Endothelial cell of umbilical vein (primary cell): ENCODE measurements around the gene LCP1. TPM values are rescaled to one million over a fixed set of nuclear protein-coding genes. Genes with fewer than 3 reads are reported as not detected.

Source experiments
- BruUV-seq: library from RNA; stranded (reverse); fragments of 400-500 nt; replicated peaks from 2 replicates; lab custom pipeline; 2021; lab: Mats Ljungman, UMichigan
- CTCF ChIA-PET: fragments of 300-600, 350-600 bp; sonication (Branson Sonifier 250); formaldehyde crosslinking; loops from one replicate; lab custom pipeline; 2021; ENCODE audit warnings: antibody characterized with exemption, inconsistent platforms; lab: Charles Lee
- POLR2A ChIA-PET: fragments of 300-600, 350-600 bp; sonication (Branson Sonifier 250); formaldehyde crosslinking; loops from one replicate; lab custom pipeline; 2021; ENCODE audit warnings: antibody characterized with exemption, inconsistent platforms; lab: Charles Lee
- DNase-seq: peaks from one replicate; pipeline ENCODE4 v3.0.0-alpha.2; 2011; ENCODE audit warnings: low read depth, low spot score
- FAIRE-seq: peaks from 2 replicates; lab custom pipeline; 2011; peaks lifted over from hg19 to GRCh38; lab: Jason Lieb, UNC
- H2AFZ ChIP-seq: 2 replicates; pipeline ENCODE4 v1.6.0; 2012; ENCODE audit warnings: low read depth, low read length, control low read depth, inconsistent platforms
- H3K27ac ChIP-seq: 2 replicates; pipeline ENCODE4 v1.5.1; 2011; ENCODE audit warnings: low read depth, mild to moderate bottlenecking, control low read depth, low read length, moderate library complexity; ENCODE audit not compliant: insufficient read depth
- H3K27me3 ChIP-seq, 2 experiments: 2 replicates each; pipeline versions ENCODE4 v1.6.0 to v1.6.1; 2011; ENCODE audit warnings: low read length in 2 of 2, mixed read lengths in 1 of 2; ENCODE audit not compliant: control insufficient read depth in 2 of 2, insufficient read depth in 2 of 2
- H3K36me3 ChIP-seq, 2 experiments: 2 replicates in 1 of 2; 3 replicates in 1 of 2; pipeline ENCODE4 v1.5.1; 2011; ENCODE audit warnings: low read length in 2 of 2, mild to moderate bottlenecking in 1 of 2, moderate library complexity in 1 of 2; ENCODE audit not compliant: control insufficient read depth in 2 of 2, insufficient read depth in 2 of 2; ENCODE audit errors: extremely low read depth in 1 of 2
- H3K4me1 ChIP-seq: 3 replicates; pipeline ENCODE4 v1.5.1; 2011; ENCODE audit warnings: mild to moderate bottlenecking, low read length; ENCODE audit not compliant: control insufficient read depth, insufficient read depth; ENCODE audit errors: extremely low read depth
- H3K4me2 ChIP-seq: 2 replicates; pipeline ENCODE4 v1.6.1; 2011; ENCODE audit warnings: low read length, control low read depth, mixed read lengths; ENCODE audit not compliant: insufficient read depth
- H3K4me3 ChIP-seq, 3 experiments: fragments of 200-600 bp in 1 of 3; sonication (generic), shearing (Covaris generic) in 1 of 3; replicated peaks in 1 of 3; 2 replicates each; pipeline ENCODE4 v1.5.1; 2011 to 2016; ENCODE audit warnings: control low read depth in 3 of 3, low read length in 3 of 3, mild to moderate bottlenecking in 2 of 3, inconsistent platforms in 1 of 3, low read depth in 1 of 3, moderate library complexity in 1 of 3; ENCODE audit not compliant: insufficient read depth in 1 of 3
- H3K79me2 ChIP-seq: 2 replicates; pipeline ENCODE4 v1.6.0; 2012; ENCODE audit warnings: low read length, inconsistent platforms; ENCODE audit not compliant: control insufficient read depth, insufficient read depth
- H3K9ac ChIP-seq: replicated peaks from 2 replicates; pipeline ENCODE3; 2011; ENCODE audit warnings: low read length, control low read depth; ENCODE audit not compliant: insufficient read depth; ENCODE audit errors: extremely low read depth
- H3K9me1 ChIP-seq: replicated peaks from 3 replicates; pipeline ENCODE4 v1.6.0; 2011; ENCODE audit warnings: mild to moderate bottlenecking, low read length; ENCODE audit not compliant: control insufficient read depth, insufficient read depth; ENCODE audit errors: extremely low read depth
- H3K9me3 ChIP-seq: replicated peaks from 2 replicates; pipeline ENCODE4 v1.5.1; 2012; ENCODE audit warnings: low read length, inconsistent platforms; ENCODE audit not compliant: control insufficient read depth, insufficient read depth
- H4K20me1 ChIP-seq: replicated peaks from 2 replicates; pipeline ENCODE3; 2011; ENCODE audit warnings: mild to moderate bottlenecking, low read length; ENCODE audit not compliant: control insufficient read depth, insufficient read depth; ENCODE audit errors: extremely low read depth
- EZH2 ChIP-seq: IDR thresholded peaks from 2 replicates; pipeline ENCODE4 v1.6.1; 2012; ENCODE audit warnings: borderline replicate concordance, low read depth, mild to moderate bottlenecking, moderate library complexity, low read length, inconsistent platforms; ENCODE audit not compliant: severe bottlenecking
- FOS ChIP-seq: IDR thresholded peaks from 2 replicates; pipeline ENCODE4 v1.6.1; 2011; ENCODE audit warnings: mild to moderate bottlenecking, low read length, moderate library complexity, borderline replicate concordance; ENCODE audit not compliant: insufficient read depth
- GATA2 ChIP-seq: IDR thresholded peaks from 2 replicates; pipeline ENCODE4 v1.7.0; 2011; ENCODE audit warnings: low read depth, mild to moderate bottlenecking, moderate library complexity, mixed read lengths, low read length; ENCODE audit not compliant: insufficient read length, insufficient read depth
- JUN ChIP-seq: IDR thresholded peaks from 2 replicates; pipeline ENCODE4 v1.6.1; 2011; ENCODE audit warnings: borderline replicate concordance, low read depth; ENCODE audit not compliant: insufficient read length, insufficient read depth
- MYC ChIP-seq: IDR thresholded peaks from one replicate; pipeline ENCODE4 v1.6.1; 2011; ENCODE audit warnings: mild to moderate bottlenecking, low read depth, low read length
- POLR2AphosphoS5 ChIP-seq: IDR thresholded peaks from 2 replicates; pipeline ENCODE4 v1.6.1; 2012; ENCODE audit warnings: low read depth, mild to moderate bottlenecking, control low read depth, low read length, moderate library complexity; ENCODE audit not compliant: insufficient read depth
- dilution Hi-C: fragments of 300-500 bp; cut with MboI; formaldehyde crosslinking; loops from one replicate; pipeline ENCODE4 v1.15.0; 2019; ENCODE audit warnings: low sequenced_read_pairs; ENCODE audit not compliant: extremely low pct_ligation_motif_present
- intact Hi-C: fragments of 100-400 bp; cut with micrococcal nuclease; formaldehyde crosslinking; loops from one replicate; pipeline ENCODE4 v1.10.0; 2022
- polyA plus RNA-seq, 4 experiments: library from polyadenylated mRNA; depleted of rRNA in 3 of 4; stranded (reverse) in 3 of 4; unstranded in 1 of 4; fragments of >200 nt; gene quantifications; 2 replicates each; pipeline versions ENCODE4 v1.2.1 to v1.2.3, GENCODE V29; 2011 to 2012; ENCODE audit warnings: missing spikeins in 1 of 4
- total RNA-seq: library from RNA; stranded (reverse); gene quantifications from 2 replicates; pipeline ENCODE4 v1.2.3, GENCODE V29; 2021
- TF ChIP-seq, protein P1 (sequence below): IDR thresholded peaks from 2 replicates; pipeline ENCODE4 v1.6.1; 2011; ENCODE audit not compliant: insufficient read depth, insufficient read length
- TF ChIP-seq, protein P2 (sequence below), 2 donors: IDR thresholded peaks; 1 replicate in 1 of 2; 2 replicates in 1 of 2; pipeline ENCODE4 v1.5.1; 2011; ENCODE audit warnings: low read length in 2 of 2, mild to moderate bottlenecking in 2 of 2, moderate library complexity in 2 of 2, control low read depth in 1 of 2, inconsistent platforms in 1 of 2, low read depth in 1 of 2; ENCODE audit not compliant: insufficient read depth in 1 of 2; ENCODE audit errors: extremely low read depth in 1 of 2

LCP1 gene
- total and polyA plus RNA-seq, 2 donors (not counting 3 experiments of a cell fraction or from before 2014, with no cell fraction given) = 0.18 to 0.38 TPM

DNA sequence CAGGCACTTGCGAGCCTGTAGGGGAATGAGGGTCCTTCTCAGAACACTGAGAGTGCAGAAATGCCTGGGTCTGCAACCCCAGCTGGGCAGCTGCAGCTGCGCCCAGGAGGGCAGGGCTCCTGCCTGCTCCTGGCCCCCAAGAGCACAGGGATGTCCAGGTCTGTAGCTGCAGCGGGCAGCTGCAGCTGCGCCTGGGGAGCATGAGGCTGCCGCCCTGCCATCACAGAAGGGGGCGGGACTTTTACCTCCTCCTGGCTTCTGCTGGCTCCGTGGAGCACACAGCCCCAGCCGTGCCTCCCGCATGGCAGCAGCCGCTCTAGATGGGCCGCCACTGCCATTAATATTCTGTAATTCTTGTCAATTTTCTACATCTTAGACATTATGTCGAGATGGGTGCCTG is 95.0 kb downstream of the LCP1 start:
- Histone ChIP-seq H3K36me3 (no peaks in the 10 kb centered on the region), H3K27ac (no peak overlapping the region), H3K4me3 (no peak overlapping the region), H3K4me1 (no peaks in the 10 kb centered on the region), H3K9ac (no peak overlapping the region), H3K9me3 (no peaks in the 10 kb centered on the region), H3K4me2 (no peak overlapping the region), H4K20me1 (no peaks in the 10 kb centered on the region), H3K27me3 (peaks cover 0 to 5% of the 10 kb centered on the region in 2 experiments), H2AFZ (no peak overlapping the region), H3K9me1 (no peaks in the 10 kb centered on the region), H3K79me2 (no peaks in the 10 kb centered on the region)
- intact Hi-C loops (no loop called here), dilution Hi-C loops (no loop called here)
- POLR2A ChIA-PET = no interaction called here
- CTCF ChIA-PET = no interaction called here
- TF ChIP-seq FOS = no peak
- no peak for TF ChIP-seq MYC
- DNase-seq (no peak), FAIRE-seq (no peak)
- BruUV-seq = no TSS peak

DNA sequence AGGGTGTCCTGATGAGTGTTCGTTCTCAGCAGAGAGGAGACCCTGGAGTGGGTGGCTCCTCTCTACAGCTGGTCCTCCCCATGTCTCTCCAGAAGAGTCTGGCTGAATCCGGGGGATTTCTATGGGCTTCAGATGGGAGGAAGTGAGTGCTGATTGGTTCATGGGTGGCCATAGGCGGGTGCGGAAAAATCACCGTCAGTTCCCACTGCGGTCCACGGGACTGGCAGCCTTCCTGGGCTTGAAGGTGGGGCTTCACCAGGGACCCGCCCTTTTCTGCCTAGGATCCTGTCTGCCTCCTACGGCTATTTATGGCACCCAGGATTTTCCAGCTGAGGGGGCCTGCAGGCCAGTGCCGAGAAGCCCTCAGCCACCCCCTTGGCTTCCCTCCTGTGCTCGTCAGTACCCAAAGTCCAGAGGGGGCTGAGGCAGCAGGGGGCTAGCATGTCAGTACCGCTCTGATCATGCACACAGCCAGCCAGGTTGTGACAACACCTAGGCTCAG is 95.5 kb downstream of the LCP1 start:
- H2AFZ ChIP-seq = no peak overlapping the region
- H3K79me2 ChIP-seq = no peaks in the 10 kb centered on the region
- BruUV-seq = no TSS peak
- ChIA-PET CTCF (no interaction called here), POLR2A (no interaction called here)
- dilution Hi-C loops = no loop called here
- H3K27ac ChIP-seq = no peak overlapping the region
- H3K27me3 ChIP-seq = peaks cover 0 to 5% of the 10 kb centered on the region in 2 experiments
- FAIRE-seq (no peak), DNase-seq (no peak)
- intact Hi-C loops = no loop called here
- no peaks in the 10 kb centered on the region for H3K36me3 ChIP-seq
- no peak for TF ChIP-seq EZH2
- TF ChIP-seq, protein P1, sequence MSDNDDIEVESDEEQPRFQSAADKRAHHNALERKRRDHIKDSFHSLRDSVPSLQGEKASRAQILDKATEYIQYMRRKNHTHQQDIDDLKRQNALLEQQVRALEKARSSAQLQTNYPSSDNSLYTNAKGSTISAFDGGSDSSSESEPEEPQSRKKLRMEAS = no peak
- no peak for TF ChIP-seq JUN
- TF ChIP-seq, protein P2, sequence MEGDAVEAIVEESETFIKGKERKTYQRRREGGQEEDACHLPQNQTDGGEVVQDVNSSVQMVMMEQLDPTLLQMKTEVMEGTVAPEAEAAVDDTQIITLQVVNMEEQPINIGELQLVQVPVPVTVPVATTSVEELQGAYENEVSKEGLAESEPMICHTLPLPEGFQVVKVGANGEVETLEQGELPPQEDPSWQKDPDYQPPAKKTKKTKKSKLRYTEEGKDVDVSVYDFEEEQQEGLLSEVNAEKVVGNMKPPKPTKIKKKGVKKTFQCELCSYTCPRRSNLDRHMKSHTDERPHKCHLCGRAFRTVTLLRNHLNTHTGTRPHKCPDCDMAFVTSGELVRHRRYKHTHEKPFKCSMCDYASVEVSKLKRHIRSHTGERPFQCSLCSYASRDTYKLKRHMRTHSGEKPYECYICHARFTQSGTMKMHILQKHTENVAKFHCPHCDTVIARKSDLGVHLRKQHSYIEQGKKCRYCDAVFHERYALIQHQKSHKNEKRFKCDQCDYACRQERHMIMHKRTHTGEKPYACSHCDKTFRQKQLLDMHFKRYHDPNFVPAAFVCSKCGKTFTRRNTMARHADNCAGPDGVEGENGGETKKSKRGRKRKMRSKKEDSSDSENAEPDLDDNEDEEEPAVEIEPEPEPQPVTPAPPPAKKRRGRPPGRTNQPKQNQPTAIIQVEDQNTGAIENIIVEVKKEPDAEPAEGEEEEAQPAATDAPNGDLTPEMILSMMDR (IDR thresholded peaks at IDR 0.05; ENCODE audit: extremely low read depth in 1 of 2, insufficient read depth in 1 of 2, low read depth in 1 of 2, low read length in 2 of 2) = no peak
- no peak for TF ChIP-seq POLR2AphosphoS5
- no peak for TF ChIP-seq FOS
- TF ChIP-seq GATA2 = no peak
- H3K4me3 ChIP-seq = no peak overlapping the region
- no peaks in the 10 kb centered on the region for H3K4me1 ChIP-seq
- H3K4me2 ChIP-seq = no peak overlapping the region
- H3K9ac ChIP-seq = no peak overlapping the region
- no peaks in the 10 kb centered on the region for H4K20me1 ChIP-seq
- H3K9me1 ChIP-seq = no peaks in the 10 kb centered on the region
- H3K9me3 ChIP-seq = no peaks in the 10 kb centered on the region
